ENCODE data around the gene CEP78.

DNA sequence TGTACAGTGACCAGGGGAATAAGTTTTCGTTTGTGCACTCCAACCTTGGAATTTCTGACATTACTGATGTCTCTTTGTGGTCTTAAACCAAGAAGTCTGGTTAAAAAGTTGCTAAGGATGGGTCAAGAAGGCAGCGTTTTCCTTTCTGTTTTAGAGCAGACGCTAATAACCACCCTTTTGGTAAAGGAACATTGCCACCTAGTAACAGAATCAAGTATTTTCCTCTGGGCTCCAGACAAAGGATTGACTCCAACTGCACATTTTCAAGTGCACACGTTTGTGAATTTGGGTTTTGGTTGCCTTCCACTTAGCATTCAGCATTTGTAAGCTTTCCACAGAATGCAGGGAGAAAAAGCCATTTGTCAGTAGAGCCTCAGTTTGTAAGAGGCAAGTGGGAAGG, 22.2 kb upstream of the CEP78 start:
- TF ChIP-seq, protein P1, sequence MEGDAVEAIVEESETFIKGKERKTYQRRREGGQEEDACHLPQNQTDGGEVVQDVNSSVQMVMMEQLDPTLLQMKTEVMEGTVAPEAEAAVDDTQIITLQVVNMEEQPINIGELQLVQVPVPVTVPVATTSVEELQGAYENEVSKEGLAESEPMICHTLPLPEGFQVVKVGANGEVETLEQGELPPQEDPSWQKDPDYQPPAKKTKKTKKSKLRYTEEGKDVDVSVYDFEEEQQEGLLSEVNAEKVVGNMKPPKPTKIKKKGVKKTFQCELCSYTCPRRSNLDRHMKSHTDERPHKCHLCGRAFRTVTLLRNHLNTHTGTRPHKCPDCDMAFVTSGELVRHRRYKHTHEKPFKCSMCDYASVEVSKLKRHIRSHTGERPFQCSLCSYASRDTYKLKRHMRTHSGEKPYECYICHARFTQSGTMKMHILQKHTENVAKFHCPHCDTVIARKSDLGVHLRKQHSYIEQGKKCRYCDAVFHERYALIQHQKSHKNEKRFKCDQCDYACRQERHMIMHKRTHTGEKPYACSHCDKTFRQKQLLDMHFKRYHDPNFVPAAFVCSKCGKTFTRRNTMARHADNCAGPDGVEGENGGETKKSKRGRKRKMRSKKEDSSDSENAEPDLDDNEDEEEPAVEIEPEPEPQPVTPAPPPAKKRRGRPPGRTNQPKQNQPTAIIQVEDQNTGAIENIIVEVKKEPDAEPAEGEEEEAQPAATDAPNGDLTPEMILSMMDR (IDR thresholded peaks at IDR 0.05), result peak in 2 of 3 experiments; percentile 18 to 43
- TF ChIP-seq POLR2A (IDR thresholded peaks at IDR 0.05; ENCODE audit: low read depth), result no peak
- TF ChIP-seq POLR2AphosphoS5 (IDR thresholded peaks at IDR 0.05), result no peak
- TF ChIP-seq EP300 (IDR thresholded peaks at IDR 0.05), result no peak

Data from esophagus muscularis mucosa (tissue), 4 donors.